HEK293 (cell line): ENCODE measurements around the gene SNRPD3.

Source experiments
- ZFP3 ChIP-seq: fragments of 450-650 bp; formaldehyde crosslinking; IDR thresholded peaks from 2 replicates; pipeline ENCODE4 v1.5.1; 2016; ENCODE audit warnings: low read depth, missing biosample characterization, missing genetic modification characterization
- ZNF561 ChIP-seq: fragments of 450-650 bp; IDR thresholded peaks from 2 replicates; pipeline ENCODE4 v1.5.1; 2018; ENCODE audit warnings: missing biosample characterization, missing genetic modification characterization, borderline replicate concordance
- TF ChIP-seq, protein P1 (sequence below): fragments of 450-650 bp; formaldehyde crosslinking; IDR thresholded peaks from 2 replicates; pipeline ENCODE4 v1.5.1; 2016; ENCODE audit warnings: missing biosample characterization, missing genetic modification characterization

DNA sequence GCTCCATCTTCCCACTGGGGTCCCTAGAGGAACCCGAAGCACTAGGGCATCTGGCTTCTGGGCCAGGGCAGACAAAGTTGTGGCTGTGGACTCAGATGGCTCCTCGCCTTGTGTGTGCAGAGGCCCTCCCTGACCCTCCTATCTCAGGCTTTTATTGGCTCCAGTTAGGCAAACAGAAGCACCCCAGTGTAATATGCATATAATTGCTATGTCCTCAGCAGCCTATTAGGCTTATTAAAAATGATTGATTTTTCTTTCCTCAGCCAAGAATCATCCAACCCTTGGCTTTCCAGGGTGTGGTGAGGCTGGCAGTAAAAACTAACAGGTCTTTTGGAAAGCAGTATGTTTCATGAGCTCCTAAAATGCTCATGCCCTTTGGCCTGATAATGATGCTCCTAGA, 38.4 kb upstream of the SNRPD3 start:
- TF ChIP-seq, protein P1, sequence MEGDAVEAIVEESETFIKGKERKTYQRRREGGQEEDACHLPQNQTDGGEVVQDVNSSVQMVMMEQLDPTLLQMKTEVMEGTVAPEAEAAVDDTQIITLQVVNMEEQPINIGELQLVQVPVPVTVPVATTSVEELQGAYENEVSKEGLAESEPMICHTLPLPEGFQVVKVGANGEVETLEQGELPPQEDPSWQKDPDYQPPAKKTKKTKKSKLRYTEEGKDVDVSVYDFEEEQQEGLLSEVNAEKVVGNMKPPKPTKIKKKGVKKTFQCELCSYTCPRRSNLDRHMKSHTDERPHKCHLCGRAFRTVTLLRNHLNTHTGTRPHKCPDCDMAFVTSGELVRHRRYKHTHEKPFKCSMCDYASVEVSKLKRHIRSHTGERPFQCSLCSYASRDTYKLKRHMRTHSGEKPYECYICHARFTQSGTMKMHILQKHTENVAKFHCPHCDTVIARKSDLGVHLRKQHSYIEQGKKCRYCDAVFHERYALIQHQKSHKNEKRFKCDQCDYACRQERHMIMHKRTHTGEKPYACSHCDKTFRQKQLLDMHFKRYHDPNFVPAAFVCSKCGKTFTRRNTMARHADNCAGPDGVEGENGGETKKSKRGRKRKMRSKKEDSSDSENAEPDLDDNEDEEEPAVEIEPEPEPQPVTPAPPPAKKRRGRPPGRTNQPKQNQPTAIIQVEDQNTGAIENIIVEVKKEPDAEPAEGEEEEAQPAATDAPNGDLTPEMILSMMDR (tag by site-specific recombination) = no peak
- TF ChIP-seq ZFP3 (no peak), ZNF561 (tag by site-specific recombination) (no peak)
